Measurements from ENCODE around the gene LAMA3. TPM values are rescaled to one million over a fixed set of nuclear protein-coding genes. Genes with fewer than 3 reads are reported as not detected.
A peak's percentile ranks its signal among the peaks of the same experiment; 100 is the strongest.

The LAMA3 gene
- total and polyA plus RNA-seq, 2 of the 13 experiments (the other 11 are each of a cell fraction or from before 2014, with no cell fraction given) = 0.45 to 2.2 TPM

- no peak for TF ChIP-seq CREBL2 (CRISPR knock-in tag; IDR thresholded peaks at IDR 0.05; ENCODE audit: borderline replicate concordance)
- TF ChIP-seq FOXA3 (CRISPR knock-in tag; IDR thresholded peaks at IDR 0.05) = no peak
- TF ChIP-seq MZF1 (CRISPR knock-in tag; IDR thresholded peaks at IDR 0.05; ENCODE audit: borderline replicate concordance) = no peak
- TF ChIP-seq NCOA1 (CRISPR knock-in tag; IDR thresholded peaks at IDR 0.05) = no peak
- TF ChIP-seq TCF7 (IDR thresholded peaks at IDR 0.05; ENCODE audit: low read depth) = no peak
Observed at GRCh38 chr18:23882616-23883276, 193.5 kb downstream of the LAMA3 start (continued).

- Histone ChIP-seq H3K9me3 (ENCODE audit: low read length) (no peaks in the 10 kb centered on the region), H3K79me2 (ENCODE audit: insufficient read depth, low read length) (no peaks in the 10 kb centered on the region), H3K36me3 (replicated peaks in 1 of 2; ENCODE audit: control insufficient read depth in 1 of 2, insufficient read depth in 2 of 2, low read length in 2 of 2) (no peaks in the 10 kb centered on the region), H3K4me1 (ENCODE audit: insufficient read depth, low read length) (peaks cover 35% of the 10 kb centered on the region), H4K20me1 (ENCODE audit: insufficient read depth, low read length) (no peaks in the 10 kb centered on the region), H3K4me3 (replicated peaks in 1 of 3; ENCODE audit: insufficient read depth in 1 of 3, low read depth in 2 of 3, low read length in 3 of 3) (peak overlapping the region in 2 of 3 experiments; percentile 1 to 24; a peak in 1 of 6 replicates), H3K9ac (ENCODE audit: insufficient read depth, low read depth, low read length) (peak overlapping the region; percentile 11; the same call in 1 of the 2 replicates), H3K4me2 (ENCODE audit: low read depth, low read length) (peak overlapping the region; percentile 61), H3K27me3 (ENCODE audit: control insufficient read depth in 1 of 2, insufficient read depth in 2 of 2, low read length in 2 of 2) (no peaks in the 10 kb centered on the region), H3K27ac (ENCODE audit: extremely low read length, insufficient read depth, low read length) (peak overlapping the region; percentile 65), H2AFZ (ENCODE audit: low read length) (peak overlapping the region; percentile 32)
- POLR2A ChIA-PET = interaction anchor here (0.6 to 3.1 kb wide), 6 partner anchors 12 to 232 kb away, joined by 3 to 10 read pairs (median 4); no protein-coding TSS in a partner anchor
- FAIRE-seq (peak; percentile 81), DNase-seq (ENCODE audit: low spot score) (peak; percentile 93), ATAC-seq (peak; percentile 96)
- no TSS peak for BruUV-seq (replicated peaks)
- WGBS (ENCODE audit: low lambda C conversion rate) = 4% methylated on average over 3 of the region's 3 CpGs
- in situ Hi-C loops (cut with HindIII; ENCODE audit: extremely low pct_ligation_motif_present, low pct_unique_long_range_greater_than_20kb) (no loop called here), intact Hi-C loops (cut with micrococcal nuclease; ENCODE audit: unreplicated experiment) (no loop called here)
- CTCF ChIA-PET (ENCODE audit: low intra/inter-chr PET ratio, low total read pairs) = no interaction called here
- no peak for TF ChIP-seq ZXDC (CRISPR knock-in tag; IDR thresholded peaks at IDR 0.05)
- TF ChIP-seq ZSCAN5A (CRISPR knock-in tag; IDR thresholded peaks at IDR 0.05; ENCODE audit: borderline replicate concordance) = no peak
- TF ChIP-seq ZGPAT (CRISPR knock-in tag; IDR thresholded peaks at IDR 0.05) = no peak
- no peak for TF ChIP-seq ERF (CRISPR knock-in tag; IDR thresholded peaks at IDR 0.05)
- TF ChIP-seq ZNF382 (CRISPR knock-in tag; IDR thresholded peaks at IDR 0.05; ENCODE audit: borderline replicate concordance) = no peak
- no peak for TF ChIP-seq ISX (CRISPR knock-in tag; conservative IDR thresholded peaks at IDR 0.05)
- no peak for TF ChIP-seq SMARCE1 (IDR thresholded peaks at IDR 0.05; ENCODE audit: borderline replicate concordance)
- no peak for TF ChIP-seq THYN1 (CRISPR knock-in tag; IDR thresholded peaks at IDR 0.05; ENCODE audit: borderline replicate concordance, low read depth)
- TF ChIP-seq ZNF792 (CRISPR knock-in tag; IDR thresholded peaks at IDR 0.05) = no peak
- TF ChIP-seq FOXA3 (CRISPR knock-in tag; IDR thresholded peaks at IDR 0.05) = peak; percentile 38; the same call in 1 of the 2 replicates
- no peak for TF ChIP-seq ZNF878 (CRISPR knock-in tag; IDR thresholded peaks at IDR 0.05)
Observed at GRCh38 chr18:23883277-23883790, 194.1 kb downstream of the LAMA3 start.
